GM23248 (cell line): ENCODE measurements around the gene SLC2A9. TPM values are rescaled to one million over a fixed set of nuclear protein-coding genes. Genes with fewer than 3 reads are reported as not detected.

Experiments used
- DNase-seq: peaks from one replicate; pipeline ENCODE4 v3.0.0-alpha.2; 2015
- H2AFZ ChIP-seq: fragments of 200-600 bp; sonication (generic); 2 replicates; pipeline ENCODE4 v1.6.1; 2016; ENCODE audit warnings: antibody characterized with exemption
- H3F3A ChIP-seq: fragments of 200-600 bp; sonication (generic); 2 replicates; pipeline ENCODE4 v1.6.1; 2016; ENCODE audit warnings: mild to moderate bottlenecking, antibody characterized with exemption, mixed run types; ENCODE audit not compliant: insufficient read depth
- H3K27ac ChIP-seq: fragments of 200-600 bp; sonication (generic); 2 replicates; pipeline ENCODE4 v1.5.1; 2016; ENCODE audit warnings: mild to moderate bottlenecking
- H3K27me3 ChIP-seq: fragments of 200-600 bp; sonication (generic); replicated peaks from 2 replicates; pipeline ENCODE4 v1.6.1; 2016; ENCODE audit warnings: mild to moderate bottlenecking; ENCODE audit not compliant: insufficient read depth
- H3K36me3 ChIP-seq: fragments of 200-600 bp; sonication (generic); 2 replicates; pipeline ENCODE4 v1.6.1; 2016; ENCODE audit warnings: low read depth, mild to moderate bottlenecking
- H3K4me1 ChIP-seq: fragments of 200-600 bp; sonication (generic); 2 replicates; pipeline ENCODE4 v1.6.1; 2016; ENCODE audit warnings: mild to moderate bottlenecking; ENCODE audit not compliant: insufficient read depth
- H3K4me2 ChIP-seq: fragments of 200-600 bp; sonication (generic); one replicate; pipeline ENCODE4 v1.6.1; 2016; ENCODE audit warnings: mild to moderate bottlenecking; ENCODE audit not compliant: unreplicated experiment
- H3K4me3 ChIP-seq: fragments of 200-600 bp; sonication (generic); 2 replicates; pipeline ENCODE4 v1.5.1; 2016; ENCODE audit warnings: mild to moderate bottlenecking
- H3K79me2 ChIP-seq: fragments of 200-600 bp; sonication (generic); 2 replicates; pipeline ENCODE4 v1.6.1; 2016; ENCODE audit warnings: mild to moderate bottlenecking; ENCODE audit not compliant: insufficient read depth
- H3K9ac ChIP-seq: fragments of 200-600 bp; sonication (generic); 2 replicates; pipeline ENCODE4 v1.6.1; 2016; ENCODE audit warnings: mild to moderate bottlenecking
- H3K9me2 ChIP-seq: fragments of 200-600 bp; sonication (generic); 2 replicates; pipeline ENCODE4 v1.6.1; 2016; ENCODE audit warnings: mixed run types, mild to moderate bottlenecking, moderate library complexity; ENCODE audit not compliant: insufficient read depth
- H3K9me3 ChIP-seq: fragments of 200-600 bp; sonication (generic); one replicate; pipeline ENCODE4 v1.6.1; 2017; ENCODE audit warnings: low read depth
- H4K20me1 ChIP-seq: fragments of 200-600 bp; sonication (generic); 2 replicates; pipeline ENCODE4 v1.6.0; 2016; ENCODE audit not compliant: insufficient read depth
- EZH2 ChIP-seq: fragments of 200-600 bp; sonication (generic); IDR thresholded peaks from 2 replicates; pipeline ENCODE4 v1.6.1; 2018; ENCODE audit warnings: antibody characterized with exemption, mild to moderate bottlenecking; ENCODE audit not compliant: insufficient read depth, poor library complexity, severe bottlenecking
- EZH2phosphoT487 ChIP-seq: fragments of 200-600 bp; sonication (generic); IDR thresholded peaks from 2 replicates; pipeline ENCODE4 v1.6.1; 2018; ENCODE audit warnings: antibody characterized with exemption, moderate library complexity, mild to moderate bottlenecking, low read depth; ENCODE audit not compliant: insufficient read depth
- WGBS, 2 experiments: methylation state at CpG; one replicate each; pipeline ENCODE4 v1.1.6; 2015 to 2017; ENCODE audit warnings: low lambda C conversion rate in 2 of 2, low coverage in 1 of 2; ENCODE audit errors: missing lambda C conversion rate in 2 of 2; 5-methylcytosine and 5-hydroxymethylcytosine counted together
- in situ Hi-C: fragments of 300-500 bp; cut with MboI; formaldehyde crosslinking; loops from 2 replicates; pipeline ENCODE4 v1.15.0; 2020
- polyA plus RNA-seq: library from polyadenylated mRNA; unstranded; fragments of >200 nt; fragmentation: Nextera tagmentation; extraction: Ambion mirVana; gene quantifications from 2 replicates; pipeline ENCODE4 v1.2.1, GENCODE V29; 2016
- total RNA-seq: library from RNA; depleted of rRNA; stranded (reverse); fragments of >200 nt; shearing (Covaris generic); gene quantifications from 2 replicates; pipeline ENCODE4 v1.2.3, GENCODE V29; 2014

Gene SLC2A9
- total and polyA plus RNA-seq, 2 experiments from 2014 or later: 2.8 to 3.5 TPM

DNA sequence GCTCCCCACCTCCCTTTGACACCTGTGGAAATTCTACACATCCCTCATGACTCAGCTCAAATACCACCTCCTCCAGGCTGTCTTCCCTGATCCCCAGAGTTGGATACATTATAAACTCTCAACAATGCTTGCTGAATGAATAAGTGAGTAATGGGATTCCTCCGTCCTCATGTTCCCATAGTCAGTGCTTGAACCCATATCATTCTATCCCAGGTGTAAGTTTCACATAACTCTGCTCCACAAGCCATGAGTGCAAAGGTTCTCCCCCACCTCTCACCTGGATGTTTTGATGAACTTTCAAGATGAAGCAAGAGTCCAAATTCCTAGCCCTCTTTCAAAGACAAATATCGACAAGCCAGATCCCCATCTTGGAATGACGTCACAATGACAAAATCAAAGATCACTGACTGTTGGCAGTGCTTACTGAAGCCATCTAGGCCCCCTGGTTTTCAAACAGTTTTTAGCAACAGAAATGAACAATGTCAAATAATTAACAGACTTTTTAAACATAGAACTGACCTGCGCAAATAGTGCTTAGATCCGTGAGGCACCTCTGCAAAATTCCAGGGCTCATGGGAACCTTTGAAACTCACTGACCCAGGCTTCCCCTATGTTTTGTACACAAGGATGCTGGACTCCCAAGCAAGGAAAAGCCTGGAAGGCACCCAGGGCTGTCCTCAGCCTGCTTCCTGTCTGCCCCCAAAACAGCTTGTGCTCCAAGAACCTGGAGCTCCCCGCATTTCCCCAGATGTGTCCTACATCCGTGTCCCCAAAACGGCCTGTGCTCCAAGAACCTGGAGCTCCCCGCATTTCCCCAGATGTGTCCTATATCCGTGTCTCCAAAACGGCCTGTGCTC lies 4.0 kb downstream of the SLC2A9 start:
- Histone ChIP-seq H3K9me3 (no peaks in the 10 kb centered on the region), H3K4me3 (no peak overlapping the region), H3F3A (0 out of 2 replicates have a peak, but pooled peaks cover 5% of the 10 kb centered on the region), H4K20me1 (no peaks in the 10 kb centered on the region), H3K9ac (no peak overlapping the region), H3K9me2 (no peaks in the 10 kb centered on the region), H2AFZ (no peak overlapping the region), H3K27me3 (no peaks in the 10 kb centered on the region), H3K4me1 (0 out of 2 replicates have a peak, but pooled peaks cover 6% of the 10 kb centered on the region), H3K4me2 (no peak overlapping the region), H3K27ac (no peak overlapping the region), H3K79me2 (no peaks in the 10 kb centered on the region), H3K36me3 (no peaks in the 10 kb centered on the region)
- DNase-seq: no peak
- WGBS, 2 experiments: 87 to 88% methylated on average over 10 to 11 of the region's 11 CpGs
- no peak for TF ChIP-seq EZH2
- no peak for TF ChIP-seq EZH2phosphoT487
- in situ Hi-C loops: loop anchor here (10.0 kb wide), 1 partner anchor 252 kb away; no protein-coding TSS in a partner anchor

GRCh38 chr4:10016169-10016568 lies 5.1 kb downstream of the SLC2A9 start:
- no peaks in the 10 kb centered on the region for H3K36me3 ChIP-seq
- TF ChIP-seq EZH2 (no peak), EZH2phosphoT487 (no peak)
- H2AFZ ChIP-seq: no peak overlapping the region
- no peak for DNase-seq
- H3K27me3 ChIP-seq: no peaks in the 10 kb centered on the region
- H3F3A ChIP-seq: 0 out of 2 replicates have a peak, but pooled peaks cover 5% of the 10 kb centered on the region
- no peak overlapping the region for H3K9ac ChIP-seq
- no peaks in the 10 kb centered on the region for H3K79me2 ChIP-seq
- WGBS, 2 experiments: 76 to 82% methylated on average over 6 of the region's 6 CpGs
- H3K27ac ChIP-seq: no peak overlapping the region
- in situ Hi-C loops: loop anchor here (10.0 kb wide), 1 partner anchor 251 kb away; no protein-coding TSS in a partner anchor
- no peak overlapping the region for H3K4me2 ChIP-seq
- 0 out of 2 replicates have a peak, but pooled peaks cover 2% of the 10 kb centered on the region for H3K4me1 ChIP-seq
- no peaks in the 10 kb centered on the region for H4K20me1 ChIP-seq
- no peaks in the 10 kb centered on the region for H3K9me3 ChIP-seq
- no peaks in the 10 kb centered on the region for H3K9me2 ChIP-seq
- no peak overlapping the region for H3K4me3 ChIP-seq

DNA sequence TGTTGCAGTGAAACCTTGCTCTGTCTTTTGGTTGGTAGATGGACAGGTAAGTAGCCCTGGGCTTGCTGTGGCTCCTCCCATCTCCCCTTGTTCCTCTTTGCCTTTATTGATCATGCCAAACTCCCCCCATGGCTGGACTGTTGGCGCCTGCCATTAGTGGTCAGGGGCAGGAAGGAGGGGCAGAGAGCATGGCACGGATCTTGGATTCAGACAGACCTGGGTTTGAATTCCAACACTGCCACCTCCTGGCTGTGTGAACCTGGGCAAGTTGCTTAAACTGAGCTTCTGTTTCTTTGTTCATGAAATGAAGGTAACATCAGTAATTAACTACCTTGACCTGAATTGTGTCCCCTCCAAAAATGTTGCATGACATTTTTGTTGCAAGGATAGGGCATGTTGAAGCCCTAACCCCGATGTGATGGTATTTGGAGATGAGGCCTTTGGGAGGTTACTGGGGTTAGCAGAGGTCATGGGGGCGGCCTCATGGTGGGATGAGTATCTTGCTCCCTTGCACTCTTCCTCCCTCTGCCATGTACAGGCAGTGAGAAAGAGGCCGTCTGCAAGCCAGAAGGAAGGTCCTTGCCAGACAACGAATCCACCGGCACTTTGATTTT lies 6.0 kb downstream of the SLC2A9 start:
- Histone ChIP-seq H3K36me3 (no peaks in the 10 kb centered on the region), H3K9me3 (no peaks in the 10 kb centered on the region), H3K27me3 (no peaks in the 10 kb centered on the region), H3F3A (0 out of 2 replicates have a peak, but pooled peaks cover 5% of the 10 kb centered on the region), H4K20me1 (no peaks in the 10 kb centered on the region), H3K4me3 (no peak overlapping the region), H3K79me2 (no peaks in the 10 kb centered on the region), H2AFZ (no peak overlapping the region), H3K9ac (no peak overlapping the region), H3K27ac (no peak overlapping the region), H3K4me1 (no peaks in the 10 kb centered on the region), H3K9me2 (no peaks in the 10 kb centered on the region), H3K4me2 (no peak overlapping the region)
- TF ChIP-seq EZH2phosphoT487 (no peak), EZH2 (no peak)
- peak; percentile 52 for DNase-seq
- in situ Hi-C loops: loop anchor here (10.0 kb wide), 1 partner anchor 250 kb away; no protein-coding TSS in a partner anchor
- 69 to 79% methylated on average over 7 of the region's 7 CpGs for WGBS, 2 experiments

DNA sequence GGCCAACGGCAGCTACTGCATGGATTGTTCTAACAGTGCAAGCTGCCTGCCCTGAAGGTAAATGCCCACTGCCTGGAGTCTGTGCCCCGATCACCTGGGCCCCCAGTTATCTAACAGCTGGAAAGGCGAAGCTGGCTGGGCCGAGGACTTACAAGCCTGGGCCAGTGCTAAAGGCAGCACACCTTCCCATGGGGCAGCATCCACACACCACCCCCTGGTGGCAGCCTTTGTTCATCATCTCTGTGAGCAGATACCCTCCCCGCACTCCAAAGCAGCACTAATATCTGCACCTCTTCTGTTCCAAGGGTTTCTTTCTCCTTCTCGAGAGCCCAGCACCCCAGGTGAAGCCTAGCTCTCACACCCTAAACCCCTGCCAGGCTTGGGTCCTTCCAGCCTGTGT lies 7.6 kb downstream of the SLC2A9 start:
- TF ChIP-seq EZH2phosphoT487 (no peak), EZH2 (no peak)
- H3K27me3 ChIP-seq: no peaks in the 10 kb centered on the region
- H3K4me3 ChIP-seq: no peak overlapping the region
- H3K9me3 ChIP-seq: no peaks in the 10 kb centered on the region
- in situ Hi-C loops: loop anchor here (10.0 kb wide), 1 partner anchor 249 kb away; no protein-coding TSS in a partner anchor
- H3K36me3 ChIP-seq: no peaks in the 10 kb centered on the region
- no peaks in the 10 kb centered on the region for H3K9me2 ChIP-seq
- no peaks in the 10 kb centered on the region for H3F3A ChIP-seq
- 77 to 79% methylated on average over 6 of the region's 6 CpGs for WGBS, 2 experiments
- no peaks in the 10 kb centered on the region for H4K20me1 ChIP-seq
- H3K79me2 ChIP-seq: no peaks in the 10 kb centered on the region
- no peak overlapping the region for H2AFZ ChIP-seq
- H3K4me2 ChIP-seq: no peak overlapping the region
- H3K4me1 ChIP-seq: no peaks in the 10 kb centered on the region; the same call in 1 of the 2 replicates
- H3K27ac ChIP-seq: no peak overlapping the region
- H3K9ac ChIP-seq: no peak overlapping the region
- DNase-seq: peak; percentile 43
